Activated CD4-positive, alpha-beta T cell treated with anti-CD3 and anti-CD28 coated beads, Interleukin-2, amount 10 ng/mL, durations not matched to agents 24 days and 14 days (primary cell): ENCODE measurements around the gene IFNK. TPM values are rescaled to one million over a fixed set of nuclear protein-coding genes. Genes with fewer than 3 reads are reported as not detected.
A peak's percentile ranks its signal among the peaks of the same experiment; 100 is the strongest.

Experiments
- DNase-seq: peaks from one replicate; pipeline ENCODE4 v3.0.0; 2022
- H3K27ac Mint-ChIP-seq: one replicate; pipeline ENCODE4 v1.8.0; 2022; ENCODE audit warnings: mild to moderate bottlenecking, mixed read lengths
- H3K27me3 Mint-ChIP-seq: one replicate; pipeline ENCODE4 v1.8.0; 2022; ENCODE audit warnings: mixed read lengths
- H3K36me3 Mint-ChIP-seq: one replicate; pipeline ENCODE4 v1.8.0; 2022; ENCODE audit warnings: low read depth, mild to moderate bottlenecking, mixed read lengths
- H3K4me1 Mint-ChIP-seq: one replicate; pipeline ENCODE4 v1.8.0; 2021; ENCODE audit warnings: mixed read lengths
- H3K4me3 Mint-ChIP-seq: one replicate; pipeline ENCODE4 v1.8.0; 2022; ENCODE audit warnings: mild to moderate bottlenecking, moderate library complexity, mixed read lengths
- H3K9me3 Mint-ChIP-seq: one replicate; pipeline ENCODE4 v1.8.0; 2021; ENCODE audit warnings: mixed read lengths
- intact Hi-C: fragments of 100-400 bp; cut with micrococcal nuclease; formaldehyde crosslinking; loops from one replicate; pipeline ENCODE4 v1.15.1; 2023
- total RNA-seq: library from RNA; stranded (reverse); gene quantifications from 2 replicates; pipeline ENCODE4 v1.2.3, GENCODE V29; 2022

Gene IFNK
- total RNA-seq, 1 donor from 2014 or later, result not detected

DNA sequence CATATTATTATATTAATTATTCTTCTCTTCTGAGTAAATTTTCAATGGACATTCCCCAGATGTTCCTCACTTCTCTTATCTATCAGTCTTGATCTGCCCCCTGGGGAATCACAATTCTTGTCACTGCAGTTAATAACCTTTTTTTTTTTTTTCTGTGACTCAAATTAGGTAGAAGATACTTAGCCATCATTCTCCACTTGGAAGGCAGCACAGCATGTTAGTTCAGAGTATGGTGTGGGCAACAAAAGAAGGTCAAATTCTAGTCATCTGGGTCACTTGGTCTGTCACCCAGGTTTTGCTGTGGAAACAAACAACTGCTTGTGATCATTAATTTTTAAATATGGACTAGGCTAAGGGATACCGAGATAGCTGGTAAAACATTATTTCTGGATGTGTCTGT, 13.7 kb downstream of the IFNK start:
- Mint-ChIP-seq H3K27ac (no peak overlapping the region), H3K4me1 (no peaks in the 10 kb centered on the region), H3K36me3 (no peaks in the 10 kb centered on the region), H3K9me3 (no peaks in the 10 kb centered on the region), H3K27me3 (peaks cover 4% of the 10 kb centered on the region), H3K4me3 (no peak overlapping the region)
- intact Hi-C loops, result no loop called here
- DNase-seq, result no peak

DNA sequence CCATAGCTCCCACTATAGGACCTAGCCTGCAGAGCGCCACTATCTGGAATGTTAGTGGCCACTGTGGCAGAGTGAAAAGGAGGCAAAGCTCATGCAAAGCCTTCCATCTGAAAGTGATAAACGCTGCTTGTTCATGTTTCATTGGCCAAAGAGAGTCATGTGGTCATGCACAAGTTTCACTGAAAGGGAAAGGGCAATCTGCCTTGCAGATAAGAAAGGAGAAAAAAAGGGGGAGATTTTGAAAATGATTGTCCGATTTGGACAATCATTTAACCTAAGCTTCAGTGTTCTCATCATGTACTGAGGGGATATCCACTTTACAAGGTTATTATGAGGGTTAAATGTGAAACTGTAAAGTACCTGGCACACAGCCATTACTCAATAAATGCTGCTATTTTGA, 14.6 kb downstream of the IFNK start:
- Mint-ChIP-seq H3K9me3 (no peaks in the 10 kb centered on the region), H3K27ac (no peak overlapping the region), H3K4me1 (no peaks in the 10 kb centered on the region), H3K4me3 (no peak overlapping the region), H3K36me3 (no peaks in the 10 kb centered on the region), H3K27me3 (peaks cover under 1% of the 10 kb centered on the region)
- intact Hi-C loops, result no loop called here
- no peak for DNase-seq

DNA sequence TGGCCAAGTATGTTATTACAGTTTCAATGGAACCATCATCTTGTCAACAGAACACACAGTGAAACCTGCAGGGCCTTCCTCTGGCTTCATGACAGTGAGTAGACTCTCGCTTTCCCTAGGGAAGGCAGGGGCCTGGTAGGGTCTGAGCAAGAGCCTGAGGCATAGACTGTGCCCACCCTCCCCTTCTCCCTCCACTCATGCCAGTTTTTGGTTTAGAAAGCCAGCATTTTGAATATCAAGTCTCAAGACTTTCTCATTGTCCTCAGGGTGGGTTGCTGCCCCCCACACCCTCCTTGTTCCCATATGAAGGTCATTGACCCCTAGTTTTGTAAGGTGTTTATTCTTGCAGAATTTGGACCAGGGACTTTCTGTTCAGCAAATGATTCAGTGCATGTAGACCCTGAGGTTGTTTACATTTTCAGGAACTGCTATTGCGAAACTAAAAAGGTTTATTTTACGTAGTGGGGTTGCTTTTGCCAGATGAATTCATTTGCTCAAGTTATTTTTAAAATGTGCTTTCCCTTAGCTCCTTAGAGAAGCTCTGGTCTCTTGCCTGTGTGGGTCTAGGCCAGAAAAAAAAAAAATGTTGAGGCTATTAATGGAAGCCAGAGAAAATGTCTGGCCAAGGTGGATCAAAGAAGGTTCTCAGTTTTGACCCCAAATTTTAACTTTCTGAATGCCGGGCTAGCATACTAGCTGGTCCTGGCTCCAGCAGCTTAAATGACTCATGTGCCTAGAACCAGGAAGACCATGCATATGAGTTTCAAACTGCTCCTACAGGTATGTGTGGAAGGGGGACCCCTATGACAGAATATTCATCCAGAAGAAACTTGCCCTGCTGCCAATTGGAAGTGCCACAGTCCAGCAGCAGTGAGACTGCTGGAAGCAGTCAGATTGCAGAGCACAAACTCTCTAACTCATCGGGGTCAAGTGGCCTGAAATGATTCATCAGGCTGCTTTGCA, 15.7 kb downstream of the IFNK start:
- no peaks in the 10 kb centered on the region for H3K4me1 Mint-ChIP-seq
- H3K4me3 Mint-ChIP-seq, result no peak overlapping the region
- no peak overlapping the region for H3K27ac Mint-ChIP-seq
- intact Hi-C loops, result no loop called here
- H3K36me3 Mint-ChIP-seq, result peaks cover 3% of the 10 kb centered on the region
- no peak for DNase-seq
- no peaks in the 10 kb centered on the region for H3K9me3 Mint-ChIP-seq
- no peaks in the 10 kb centered on the region for H3K27me3 Mint-ChIP-seq

DNA sequence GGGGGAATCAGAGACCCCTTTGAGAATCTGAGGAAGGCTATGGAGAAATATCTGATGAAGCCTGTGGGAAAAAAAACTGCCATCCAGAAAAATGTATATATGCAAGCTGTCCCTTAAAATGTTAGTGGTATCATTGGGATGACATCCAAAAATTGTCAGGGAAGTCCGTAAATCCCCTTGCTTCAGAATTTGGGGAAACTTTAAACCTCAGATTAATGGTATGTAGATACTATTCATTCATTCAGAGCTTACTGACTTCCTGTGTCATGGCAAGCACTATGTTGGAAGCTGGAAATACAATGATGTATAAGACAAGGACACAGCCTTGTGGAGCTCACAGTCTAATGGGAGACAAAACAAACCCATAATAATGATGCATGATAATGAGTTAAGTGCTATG, 16.4 kb downstream of the IFNK start:
- peaks cover 4% of the 10 kb centered on the region for H3K36me3 Mint-ChIP-seq
- H3K27ac Mint-ChIP-seq, result no peak overlapping the region
- intact Hi-C loops, result no loop called here
- H3K4me1 Mint-ChIP-seq, result no peaks in the 10 kb centered on the region
- no peak overlapping the region for H3K4me3 Mint-ChIP-seq
- H3K9me3 Mint-ChIP-seq, result no peaks in the 10 kb centered on the region
- no peaks in the 10 kb centered on the region for H3K27me3 Mint-ChIP-seq
- DNase-seq, result no peak

DNA sequence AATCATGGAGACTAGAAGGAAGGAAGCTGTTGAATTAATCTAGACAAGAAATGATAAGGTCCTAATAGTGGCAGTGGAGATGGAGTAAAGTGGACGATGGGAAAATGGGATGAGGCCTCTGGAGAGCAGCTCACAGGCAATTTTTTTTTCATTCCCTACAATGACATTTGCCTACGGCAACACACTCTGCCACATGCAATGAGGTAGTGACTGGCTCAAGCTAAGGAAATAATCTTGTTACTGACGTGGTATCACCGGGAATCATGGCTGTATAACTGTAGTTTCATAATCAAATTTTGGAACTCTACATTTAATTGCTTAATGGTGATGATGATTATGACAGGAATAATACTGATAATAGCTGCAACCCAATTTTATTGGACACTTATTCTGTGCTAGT, 17.6 kb downstream of the IFNK start:
- H3K27ac Mint-ChIP-seq, result no peak overlapping the region
- intact Hi-C loops, result no loop called here
- peaks cover 6% of the 10 kb centered on the region for H3K36me3 Mint-ChIP-seq
- H3K4me3 Mint-ChIP-seq, result no peak overlapping the region
- H3K4me1 Mint-ChIP-seq, result no peaks in the 10 kb centered on the region
- no peaks in the 10 kb centered on the region for H3K9me3 Mint-ChIP-seq
- no peaks in the 10 kb centered on the region for H3K27me3 Mint-ChIP-seq
- DNase-seq, result no peak

DNA sequence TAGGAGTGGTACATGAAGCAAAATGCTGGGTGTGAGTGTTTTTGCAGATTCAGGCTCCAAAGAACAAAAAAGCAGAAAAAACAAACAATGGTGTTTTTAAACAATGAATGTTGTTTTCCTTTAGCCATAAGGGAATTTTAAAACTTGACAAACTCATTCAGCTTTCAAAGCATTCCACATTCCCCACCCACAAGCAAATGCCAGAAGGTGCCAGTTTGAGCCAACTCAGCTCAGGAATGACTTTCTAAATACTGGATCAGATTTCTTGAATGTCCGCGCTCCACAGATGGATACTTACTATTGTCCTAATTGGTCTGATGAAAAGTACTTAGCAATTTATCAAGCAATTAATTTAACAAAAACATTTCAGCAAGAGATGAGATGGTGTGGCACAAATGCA, 18.4 kb downstream of the IFNK start:
- no peak overlapping the region for H3K4me3 Mint-ChIP-seq
- H3K27ac Mint-ChIP-seq, result no peak overlapping the region
- intact Hi-C loops, result no loop called here
- DNase-seq, result no peak
- H3K4me1 Mint-ChIP-seq, result no peaks in the 10 kb centered on the region
- no peaks in the 10 kb centered on the region for H3K9me3 Mint-ChIP-seq
- peaks cover 6% of the 10 kb centered on the region for H3K36me3 Mint-ChIP-seq
- H3K27me3 Mint-ChIP-seq, result no peaks in the 10 kb centered on the region

DNA sequence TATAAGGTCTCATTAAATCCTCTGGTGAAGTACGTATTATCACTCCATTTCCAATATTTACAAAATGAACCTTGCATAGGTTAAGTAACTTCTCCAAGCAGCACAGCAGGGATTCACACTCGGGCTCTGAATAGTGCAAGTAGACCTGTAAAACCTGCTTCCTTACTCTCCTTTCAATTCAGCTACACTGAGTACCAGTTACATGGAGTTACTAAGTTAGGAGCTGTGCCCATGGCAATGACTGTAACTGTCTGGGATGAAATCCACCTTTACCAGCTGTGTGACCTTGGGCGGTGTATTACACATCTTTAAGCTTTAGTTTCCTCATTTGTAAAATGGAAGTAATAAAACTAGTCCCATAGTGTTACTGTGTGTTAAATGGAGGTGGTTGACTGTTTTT, 21.4 kb downstream of the IFNK start:
- intact Hi-C loops, result no loop called here
- Mint-ChIP-seq H3K4me3 (no peak overlapping the region), H3K36me3 (peaks cover 6% of the 10 kb centered on the region)

DNA sequence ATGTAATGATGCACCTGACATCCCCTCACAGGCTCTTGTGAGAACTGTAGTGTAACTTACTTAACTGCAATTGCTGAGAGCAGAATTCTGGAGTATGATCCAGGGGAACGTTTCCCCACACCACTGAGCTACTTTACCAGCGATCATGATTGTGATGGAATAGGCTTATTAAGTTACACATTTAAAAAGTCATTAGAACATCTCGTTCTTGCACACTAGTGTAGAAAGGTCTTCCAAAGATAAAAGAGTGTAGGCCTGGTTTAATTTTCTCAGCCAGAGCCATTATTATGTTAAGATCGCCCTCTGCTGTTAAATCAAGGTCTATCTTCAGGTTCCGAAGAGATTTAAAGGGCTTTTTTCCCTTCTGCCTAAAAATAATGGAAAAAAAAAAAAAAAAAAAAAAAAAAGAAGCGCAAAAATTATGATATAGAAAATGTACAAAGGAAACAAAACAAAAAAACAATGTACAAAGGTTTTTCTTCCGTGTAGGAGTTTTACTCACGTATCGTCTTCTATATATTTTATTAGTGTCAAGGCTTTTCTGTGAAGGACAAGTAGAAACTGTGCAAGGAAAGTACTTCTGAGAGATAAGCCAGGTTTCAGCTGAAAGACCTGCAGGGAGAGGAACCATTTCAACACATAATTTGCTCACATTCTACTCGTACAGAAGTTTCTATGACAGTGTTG, 24.1 kb downstream of the IFNK start:
- Mint-ChIP-seq H3K27ac (no peak overlapping the region), H3K4me3 (no peak overlapping the region), H3K36me3 (peaks cover 17% of the 10 kb centered on the region), H3K4me1 (no peaks in the 10 kb centered on the region), H3K9me3 (no peaks in the 10 kb centered on the region), H3K27me3 (no peaks in the 10 kb centered on the region)
- peak; percentile 59 for DNase-seq
- intact Hi-C loops, result loop anchor here (1.0 kb wide), 1 partner anchor 215 kb away; no protein-coding TSS in a partner anchor

More for the DNA sequence above, 21.4 kb downstream of the IFNK start:
- DNase-seq, result no peak
- H3K27me3 Mint-ChIP-seq, result no peaks in the 10 kb centered on the region
- no peak overlapping the region for H3K27ac Mint-ChIP-seq
- no peaks in the 10 kb centered on the region for H3K4me1 Mint-ChIP-seq
- H3K9me3 Mint-ChIP-seq, result no peaks in the 10 kb centered on the region

DNA sequence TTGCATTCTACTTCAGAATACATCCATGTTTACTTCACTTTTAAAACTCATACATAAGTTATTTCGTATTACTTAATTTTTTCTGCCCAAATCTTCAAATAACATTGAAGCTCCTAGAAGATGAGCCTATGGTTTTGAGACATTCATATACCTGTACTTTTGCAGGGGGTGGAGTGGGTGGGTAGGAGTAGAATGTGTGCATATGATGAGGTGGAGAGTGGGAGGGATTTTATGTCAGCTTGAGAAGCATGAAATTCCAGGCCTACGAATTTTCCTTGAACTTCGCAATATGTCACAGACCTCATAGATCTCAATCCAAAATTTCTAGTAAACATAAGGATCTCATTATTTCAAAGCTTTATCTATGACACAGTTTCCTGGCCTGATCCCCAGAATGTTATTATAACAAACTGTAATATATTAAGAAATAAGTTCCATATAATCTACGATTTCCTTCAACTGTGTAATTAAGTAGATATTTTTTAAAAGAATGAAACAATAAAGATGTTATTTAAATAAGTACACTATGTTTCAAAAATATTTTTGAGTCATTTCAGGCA, 25.2 kb downstream of the IFNK start:
- no peak for DNase-seq
- Mint-ChIP-seq H3K4me1 (no peaks in the 10 kb centered on the region), H3K4me3 (no peak overlapping the region), H3K36me3 (peaks cover 24% of the 10 kb centered on the region), H3K9me3 (no peaks in the 10 kb centered on the region), H3K27ac (no peak overlapping the region), H3K27me3 (no peaks in the 10 kb centered on the region)
- intact Hi-C loops, result no loop called here

DNA sequence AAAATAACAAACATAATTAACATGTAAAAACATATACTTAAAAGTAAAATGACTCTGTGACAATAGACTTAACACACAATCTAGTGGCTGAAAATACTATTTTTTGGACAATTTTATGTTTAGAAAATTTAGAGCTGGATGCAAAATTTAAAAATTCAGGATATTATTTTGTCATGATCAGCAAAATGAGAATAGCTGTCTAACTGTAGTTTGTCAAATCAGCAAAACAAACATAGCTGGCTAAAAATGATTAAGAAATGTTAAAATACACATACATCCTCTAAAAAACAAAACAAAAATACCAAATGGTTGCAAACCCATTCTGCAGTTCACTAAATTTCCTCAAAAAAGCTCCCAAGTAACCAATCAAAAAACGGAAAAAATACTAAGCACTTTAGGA, 30.6 kb downstream of the IFNK start:
- no peak for DNase-seq
- no peaks in the 10 kb centered on the region for H3K4me1 Mint-ChIP-seq
- no peaks in the 10 kb centered on the region for H3K9me3 Mint-ChIP-seq
- H3K27ac Mint-ChIP-seq, result no peak overlapping the region
- intact Hi-C loops, result no loop called here
- H3K4me3 Mint-ChIP-seq, result no peak overlapping the region
- H3K27me3 Mint-ChIP-seq, result no peaks in the 10 kb centered on the region
- peaks cover 27% of the 10 kb centered on the region for H3K36me3 Mint-ChIP-seq

DNA sequence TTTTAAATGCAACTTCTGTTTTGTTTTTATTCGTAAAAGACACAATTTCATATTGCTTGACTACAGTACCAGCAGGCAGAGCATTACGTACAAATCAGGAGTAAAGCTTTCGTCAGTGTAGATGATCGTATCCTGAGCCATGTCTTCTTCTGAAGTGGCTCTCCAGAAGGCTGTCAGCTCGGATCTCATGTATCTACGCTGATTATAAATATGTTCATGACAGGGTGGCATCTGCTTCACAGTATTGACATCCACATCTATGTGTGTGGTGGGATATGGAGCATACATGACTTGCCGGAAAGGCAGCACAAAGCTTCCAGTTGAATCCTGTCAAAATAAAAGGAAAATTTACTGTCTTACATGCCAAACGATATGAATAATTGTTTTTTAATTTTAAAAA, 32.4 kb downstream of the IFNK start:
- no peak for DNase-seq
- H3K27ac Mint-ChIP-seq, result no peak overlapping the region
- peaks cover 27% of the 10 kb centered on the region for H3K36me3 Mint-ChIP-seq
- no peaks in the 10 kb centered on the region for H3K9me3 Mint-ChIP-seq
- intact Hi-C loops, result no loop called here
- no peaks in the 10 kb centered on the region for H3K4me1 Mint-ChIP-seq
- H3K27me3 Mint-ChIP-seq, result no peaks in the 10 kb centered on the region
- H3K4me3 Mint-ChIP-seq, result no peak overlapping the region

DNA sequence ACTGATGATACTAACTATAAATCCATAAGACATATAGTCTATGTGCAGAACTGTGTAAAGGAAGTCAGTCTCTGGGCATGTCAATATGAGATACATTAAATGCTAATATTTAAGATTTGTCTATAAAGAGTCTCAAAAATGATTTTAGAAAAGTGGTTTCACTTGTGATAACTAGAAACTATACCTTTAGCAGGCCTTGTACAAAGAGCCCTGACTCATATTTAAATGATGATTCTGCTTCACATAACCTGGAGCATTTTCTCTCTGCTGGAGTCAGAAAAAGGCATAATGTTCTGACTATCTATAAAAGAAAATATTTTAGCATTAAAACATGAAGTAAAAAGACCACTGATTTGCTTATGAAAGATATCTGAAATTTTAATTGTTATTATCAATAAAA, 34.2 kb downstream of the IFNK start:
- no peaks in the 10 kb centered on the region for H3K27me3 Mint-ChIP-seq

DNA sequence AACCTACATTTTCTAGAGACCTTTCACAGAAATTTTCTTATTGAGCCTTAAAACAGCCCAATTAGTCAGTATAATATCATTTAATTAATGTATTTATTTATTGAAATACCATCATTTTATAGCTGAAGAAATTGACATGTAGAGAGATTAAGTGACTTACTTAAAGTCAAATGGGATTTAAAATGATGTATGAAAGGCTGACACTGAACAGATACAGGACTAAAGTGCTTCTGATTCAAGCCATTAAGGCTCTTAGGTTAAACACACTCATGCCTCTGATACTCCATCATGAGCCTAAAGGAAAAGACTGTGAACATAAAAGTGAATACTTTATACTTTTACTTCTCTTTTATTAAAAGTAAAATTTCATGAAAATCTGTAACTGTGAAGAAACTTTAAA, 36.4 kb downstream of the IFNK start:
- Mint-ChIP-seq H3K27ac (no peak overlapping the region), H3K4me1 (peaks cover 13% of the 10 kb centered on the region), H3K36me3 (peaks cover 16% of the 10 kb centered on the region), H3K9me3 (no peaks in the 10 kb centered on the region), H3K27me3 (no peaks in the 10 kb centered on the region), H3K4me3 (no peak overlapping the region)
- intact Hi-C loops, result no loop called here
- DNase-seq, result no peak

More for the DNA sequence above, 34.2 kb downstream of the IFNK start:
- no peak overlapping the region for H3K4me3 Mint-ChIP-seq
- no peak overlapping the region for H3K27ac Mint-ChIP-seq
- H3K4me1 Mint-ChIP-seq, result peaks cover 2% of the 10 kb centered on the region
- H3K9me3 Mint-ChIP-seq, result no peaks in the 10 kb centered on the region
- H3K36me3 Mint-ChIP-seq, result peaks cover 19% of the 10 kb centered on the region
- intact Hi-C loops, result no loop called here
- DNase-seq, result no peak

DNA sequence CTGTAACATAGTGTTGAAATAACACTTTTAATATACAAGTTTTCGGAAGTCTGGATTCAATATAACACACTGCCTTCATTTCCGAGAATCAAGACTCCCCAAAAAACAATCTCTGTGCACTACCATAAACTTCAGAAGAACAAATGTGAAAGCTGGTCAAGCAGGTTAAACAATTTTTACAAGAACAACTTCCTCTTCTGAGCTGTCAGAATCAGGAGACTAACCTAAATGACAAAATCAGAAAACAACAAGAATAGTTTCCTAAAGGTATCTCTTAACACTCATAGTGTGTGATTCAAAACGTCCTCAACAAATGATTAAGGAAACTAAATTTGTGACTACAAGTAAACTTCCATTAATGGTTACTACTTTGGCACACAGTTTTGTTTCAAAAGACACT, 37.6 kb downstream of the IFNK start:
- Mint-ChIP-seq H3K27ac (peak overlapping the region; percentile 14), H3K4me3 (no peak overlapping the region), H3K4me1 (peaks cover 18% of the 10 kb centered on the region), H3K9me3 (no peaks in the 10 kb centered on the region), H3K36me3 (peaks cover 22% of the 10 kb centered on the region), H3K27me3 (no peaks in the 10 kb centered on the region)
- intact Hi-C loops, result no loop called here
- DNase-seq, result no peak
